GM12892 (cell line): ENCODE measurements around the gene CXCL12.

ENCODE experiments used
- DNase-seq: peaks from one replicate; pipeline ENCODE4 v3.0.0; 2011; ENCODE audit not compliant: insufficient read length
- FAIRE-seq: peaks from 2 replicates; lab custom pipeline; 2011; peaks lifted over from hg19 to GRCh38; lab: Jason Lieb, UNC
- POLR2A ChIP-seq: IDR thresholded peaks from 2 replicates; pipeline ENCODE4 v1.6.1; 2011; ENCODE audit warnings: low read depth, low read length, control low read depth
- POLR2AphosphoS5 ChIP-seq: IDR thresholded peaks from 2 replicates; pipeline ENCODE4 v1.6.1; 2011; ENCODE audit warnings: low read depth, low read length, control low read depth
- TAF1 ChIP-seq: IDR thresholded peaks from 2 replicates; pipeline ENCODE4 v1.6.1; 2011; ENCODE audit warnings: low read depth, mild to moderate bottlenecking, control low read depth, low read length, borderline replicate concordance

CXCL12 gene

DNA sequence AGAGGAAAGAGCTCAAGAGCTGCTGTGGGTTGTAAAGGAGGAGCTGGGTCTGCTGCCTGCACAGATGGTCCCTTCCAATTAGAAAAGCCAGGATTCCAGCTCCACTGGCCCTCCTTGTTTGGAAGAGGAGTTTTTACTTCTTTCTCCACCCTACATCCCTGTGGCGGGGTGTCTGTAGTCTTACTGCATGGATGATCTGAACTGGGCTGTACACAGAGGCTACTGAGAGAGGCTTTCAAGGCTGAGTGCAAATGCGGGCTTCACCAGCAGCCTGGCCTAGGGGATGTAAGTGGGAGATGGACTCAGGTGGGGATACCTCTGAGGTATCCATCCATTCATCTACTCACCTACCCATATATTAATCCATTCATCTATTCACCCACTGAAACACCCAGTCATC, 7.1 kb upstream of the CXCL12 start:
- FAIRE-seq = no peak
- TF ChIP-seq POLR2AphosphoS5 (no peak), POLR2A (no peak), TAF1 (no peak)
- no peak for DNase-seq

DNA sequence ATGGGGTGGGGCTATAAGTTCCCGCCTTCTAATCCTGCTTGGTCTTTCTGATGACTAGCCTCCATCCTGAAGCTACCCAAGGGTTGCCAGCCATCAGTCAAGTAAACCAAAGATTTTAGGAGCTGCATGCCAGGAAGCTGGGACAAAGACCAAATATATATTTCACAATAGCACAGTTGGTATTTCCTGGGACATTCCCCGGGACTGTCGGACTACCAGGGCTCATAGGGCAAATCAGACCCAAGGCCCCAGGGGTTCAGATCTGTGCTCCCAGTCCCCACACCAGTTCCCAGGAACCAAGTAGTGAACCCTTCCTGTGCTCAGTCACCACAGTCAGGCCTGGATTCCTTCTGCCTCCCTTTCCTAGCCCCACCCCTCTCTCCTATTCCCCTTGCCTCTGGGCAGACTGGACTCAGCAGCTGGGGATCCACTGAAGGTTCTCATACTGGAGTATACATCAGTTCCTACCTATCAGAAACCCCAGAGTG, 5.7 kb upstream of the CXCL12 start:
- DNase-seq = no peak
- no peak for TF ChIP-seq POLR2A
- no peak for TF ChIP-seq TAF1
- no peak for TF ChIP-seq POLR2AphosphoS5
- no peak for FAIRE-seq

DNA sequence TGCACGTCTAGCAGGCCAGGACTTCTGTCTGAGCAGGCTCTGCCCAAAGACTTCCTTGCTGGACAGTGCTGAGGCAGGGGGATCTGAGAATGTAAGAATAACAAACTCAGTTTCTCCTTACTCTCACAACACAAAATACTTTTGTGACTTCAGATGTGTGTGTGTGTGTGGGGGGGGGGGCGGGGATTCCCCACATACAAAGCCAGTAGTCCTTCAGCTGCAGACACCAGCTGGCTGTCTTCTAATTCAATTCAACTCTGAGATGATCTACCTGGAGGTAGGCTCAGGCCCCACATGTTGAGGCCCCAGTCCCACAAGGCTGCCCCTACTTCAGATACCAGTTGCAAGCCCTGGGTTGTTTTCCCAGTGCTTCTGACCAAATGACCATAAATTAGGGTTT, 4.7 kb upstream of the CXCL12 start:
- TF ChIP-seq POLR2A (no peak), POLR2AphosphoS5 (no peak), TAF1 (no peak)
- FAIRE-seq = no peak
- no peak for DNase-seq

- FAIRE-seq (no peak), DNase-seq (no peak)
- TF ChIP-seq POLR2AphosphoS5 = no peak
Observed at GRCh38 chr10:44389150-44389549, 4.3 kb upstream of the CXCL12 start.

- TF ChIP-seq TAF1 (no peak), POLR2AphosphoS5 (no peak), POLR2A (no peak)
- DNase-seq = no peak
- no peak for FAIRE-seq
Observed at GRCh38 chr10:44388641-44389040, 3.7 kb upstream of the CXCL12 start.

GRCh38 chr10:44387853-44388251, 3.0 kb upstream of the CXCL12 start:
- DNase-seq = no peak

GRCh38 chr10:44386546-44387052, 1.7 kb upstream of the CXCL12 start:
- peak; percentile 83 for DNase-seq
- no peak for FAIRE-seq

More at GRCh38 chr10:44387853-44388251, 3.0 kb upstream of the CXCL12 start:
- TF ChIP-seq TAF1 (no peak), POLR2AphosphoS5 (no peak), POLR2A (no peak)
- FAIRE-seq = no peak

GRCh38 chr10:44385696-44386441, 972 bp upstream of the CXCL12 start:
- FAIRE-seq = no peak

More at GRCh38 chr10:44386546-44387052, 1.7 kb upstream of the CXCL12 start:
- no peak for TF ChIP-seq POLR2AphosphoS5
- TF ChIP-seq POLR2A = no peak
- no peak for TF ChIP-seq TAF1

DNA sequence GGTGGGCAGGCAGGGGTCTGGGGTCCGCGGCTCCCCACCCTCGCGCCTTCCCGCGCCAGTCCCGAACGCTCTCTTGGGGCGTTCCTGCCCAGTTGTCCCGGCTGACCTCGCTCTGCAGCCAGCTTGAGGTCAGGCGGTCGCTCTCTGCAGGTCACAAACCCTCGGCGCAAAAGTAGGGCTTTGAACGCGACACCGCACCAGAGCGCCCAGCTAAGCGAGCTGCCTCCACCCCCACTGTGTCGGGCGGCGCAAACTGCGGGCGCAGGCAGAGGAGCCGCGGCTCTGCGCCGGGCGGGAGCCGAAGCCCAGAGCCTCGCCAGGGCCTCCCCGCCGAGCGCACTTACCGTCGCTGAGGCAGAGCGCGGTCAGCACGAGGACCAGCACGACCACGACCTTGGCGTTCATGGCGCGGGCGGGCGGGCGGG, 284 bp downstream of the CXCL12 start:
- FAIRE-seq (no peak), DNase-seq (peak; percentile 36)
- TF ChIP-seq POLR2A (no peak), TAF1 (no peak)

More at GRCh38 chr10:44385696-44386441, 972 bp upstream of the CXCL12 start:
- no peak for DNase-seq
- TF ChIP-seq TAF1 (no peak), POLR2AphosphoS5 (no peak), POLR2A (no peak)

GRCh38 chr10:44383749-44384600, 922 bp downstream of the CXCL12 start:
- no peak for DNase-seq
- no peak for TF ChIP-seq POLR2AphosphoS5
- TF ChIP-seq POLR2A = no peak
- no peak for TF ChIP-seq TAF1
- FAIRE-seq = no peak

DNA sequence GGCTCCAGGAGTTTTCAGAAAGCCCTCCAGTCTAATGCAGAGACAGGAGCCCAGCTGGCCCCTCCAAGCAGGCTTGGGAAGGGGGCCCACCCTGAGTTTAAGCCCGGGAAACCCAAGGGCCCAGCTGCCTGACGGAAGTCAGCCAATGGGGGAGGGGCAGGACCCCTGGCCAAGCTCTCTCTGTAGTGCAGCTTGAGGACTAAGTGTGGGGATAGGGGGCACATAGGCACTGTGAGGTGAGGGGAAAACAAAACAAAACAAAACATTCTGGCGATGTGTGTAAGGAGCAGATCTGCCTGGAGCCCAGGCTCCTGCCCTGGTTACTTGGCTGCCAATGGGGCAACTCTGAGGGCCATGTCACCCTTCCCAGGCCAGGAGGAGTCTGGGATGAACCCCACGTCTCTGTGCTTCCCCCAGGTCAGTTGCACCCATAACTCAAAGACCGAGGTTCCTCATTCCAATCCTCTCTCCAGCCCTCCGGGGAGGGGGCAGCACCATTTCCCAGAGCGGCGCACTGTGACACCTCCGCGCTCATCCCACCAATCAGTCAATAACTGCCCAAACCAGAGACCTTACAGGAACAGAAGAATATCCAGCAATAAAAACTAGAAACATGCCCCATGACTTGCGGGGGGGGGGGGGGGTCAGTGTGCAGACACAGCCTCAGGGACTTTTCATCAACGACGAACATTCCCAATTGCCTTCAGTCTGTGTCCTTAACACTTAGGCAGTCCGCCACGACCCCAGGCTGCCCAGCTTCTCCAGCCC, 1.7 kb downstream of the CXCL12 start:
- FAIRE-seq (no peak), DNase-seq (no peak)
- TF ChIP-seq POLR2A (no peak), POLR2AphosphoS5 (no peak), TAF1 (no peak)
